GM19438 (cell line): ENCODE data around the gene HAGHL.
"Not testable (repeated sequence)": the region's sequence is repeated elsewhere in the genome, so short reads cannot be mapped to it uniquely, and the experiment has no call there.

Experiments
- ATAC-seq: cut with Tn5 transposase; IDR thresholded peaks from one replicate; pipeline ENCODE4 v1.9.1; 2021; ENCODE audit warnings: low read depth; ENCODE audit not compliant: unreplicated experiment

The HAGHL gene

DNA sequence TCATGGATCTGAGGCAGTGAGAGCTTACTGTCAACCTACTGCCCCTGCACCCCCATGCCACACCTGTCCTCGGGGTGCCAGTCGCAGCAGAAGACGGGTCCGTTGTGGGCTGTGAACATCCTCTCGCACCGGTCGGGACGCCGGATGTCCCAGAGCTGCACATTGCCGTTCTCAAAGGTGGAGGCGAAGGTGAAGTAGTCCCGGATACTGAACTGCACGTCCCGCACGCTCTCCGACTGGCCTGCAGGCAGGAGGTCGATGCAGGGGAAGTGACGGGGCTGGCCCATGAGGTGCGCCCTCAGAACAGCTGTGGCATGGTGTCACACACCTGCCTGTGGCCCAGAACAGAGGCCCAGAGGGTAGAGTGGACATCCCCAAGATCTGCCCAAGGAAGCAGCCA, 39.4 kb upstream of the HAGHL start:
- ATAC-seq = no peak

DNA sequence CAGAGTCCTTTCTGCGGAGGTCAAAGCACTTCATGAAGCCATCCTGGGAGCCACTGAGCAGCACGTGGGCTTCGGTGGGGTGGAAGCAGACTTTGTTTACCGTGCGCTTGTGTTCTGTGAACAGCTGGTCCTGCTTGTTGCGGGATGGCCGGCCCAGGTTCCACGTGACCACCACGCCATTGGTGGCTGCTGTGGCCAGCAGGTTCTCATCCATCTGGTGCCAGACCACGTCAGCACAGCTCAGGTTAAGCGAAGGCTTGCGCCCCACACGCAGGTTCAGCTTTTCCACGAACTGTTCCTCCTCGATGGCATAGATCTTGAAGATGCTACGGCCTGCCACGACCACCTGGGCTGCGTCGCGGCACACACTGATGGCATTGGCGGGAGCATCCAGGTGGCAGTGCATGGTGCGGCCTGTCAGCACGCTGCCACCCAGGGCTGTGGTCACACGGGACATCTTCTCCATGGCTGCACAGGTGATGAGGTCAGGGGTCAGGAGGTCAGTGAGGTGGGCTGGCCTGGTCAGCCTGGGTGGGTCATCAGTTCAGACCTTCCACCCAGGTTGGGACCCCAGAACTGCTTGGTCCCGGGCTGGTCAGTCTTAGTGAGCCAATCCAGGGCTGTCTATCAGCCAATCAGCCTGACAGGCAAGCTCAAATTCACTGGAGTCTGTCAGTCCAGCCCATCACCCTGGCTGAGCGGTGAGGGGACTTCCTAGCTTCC, 37.6 kb upstream of the HAGHL start:
- no peak for ATAC-seq

DNA sequence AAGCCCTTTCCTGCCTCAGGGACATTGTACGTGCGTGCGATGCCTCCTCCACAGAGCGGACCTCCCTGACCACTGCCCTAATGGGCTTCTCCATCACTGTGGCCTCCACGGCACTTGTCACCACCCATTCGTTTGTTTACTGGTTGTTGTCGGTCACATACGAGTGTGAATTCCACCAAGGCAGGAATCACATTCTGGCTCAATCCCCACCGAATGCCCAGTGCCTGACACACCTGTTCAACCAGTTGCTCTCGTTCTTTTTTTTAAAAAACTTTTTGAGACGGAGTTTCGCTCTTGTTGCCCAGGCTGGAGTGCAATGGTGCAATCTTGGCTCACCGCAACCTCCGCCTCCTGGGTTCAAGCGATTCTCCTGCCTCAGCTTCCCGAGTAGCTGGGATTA, 35.7 kb upstream of the HAGHL start:
- not testable (repeated sequence) for ATAC-seq

DNA sequence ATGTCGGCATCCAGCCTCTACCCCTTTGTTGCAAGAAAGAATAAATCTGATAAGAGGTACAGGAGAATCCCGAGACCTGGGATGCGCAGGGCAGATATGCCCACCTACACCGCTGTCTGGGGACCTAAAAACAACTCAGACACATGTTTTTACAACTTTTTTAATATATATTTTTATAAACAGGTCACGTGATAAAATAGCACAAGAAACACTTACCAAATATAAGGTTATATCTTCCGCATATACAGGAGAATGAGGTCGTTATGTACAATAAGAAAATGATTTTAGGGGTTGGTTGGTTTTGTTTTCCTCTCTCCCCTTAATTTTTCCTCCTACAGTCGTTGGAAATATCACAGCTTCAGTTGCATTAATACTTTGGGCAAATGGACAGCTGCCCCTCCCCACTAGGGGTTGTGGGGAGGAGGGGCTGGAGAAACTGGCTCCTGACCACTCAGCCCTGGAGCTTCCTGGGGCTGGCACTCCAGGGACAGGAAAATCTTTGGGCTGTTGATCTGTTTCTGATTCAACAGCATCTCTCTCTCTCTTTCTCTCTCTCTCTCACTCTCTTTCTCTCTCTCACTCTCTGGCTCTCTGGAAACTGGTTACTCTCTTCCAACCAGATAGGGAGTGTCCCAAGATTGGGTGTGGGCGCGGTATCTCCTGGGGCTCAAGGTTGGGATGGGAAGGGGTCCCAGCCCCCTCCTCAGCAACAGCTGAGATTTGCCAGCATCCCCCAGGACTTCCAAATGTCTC, 34.4 kb upstream of the HAGHL start:
- no peak for ATAC-seq

DNA sequence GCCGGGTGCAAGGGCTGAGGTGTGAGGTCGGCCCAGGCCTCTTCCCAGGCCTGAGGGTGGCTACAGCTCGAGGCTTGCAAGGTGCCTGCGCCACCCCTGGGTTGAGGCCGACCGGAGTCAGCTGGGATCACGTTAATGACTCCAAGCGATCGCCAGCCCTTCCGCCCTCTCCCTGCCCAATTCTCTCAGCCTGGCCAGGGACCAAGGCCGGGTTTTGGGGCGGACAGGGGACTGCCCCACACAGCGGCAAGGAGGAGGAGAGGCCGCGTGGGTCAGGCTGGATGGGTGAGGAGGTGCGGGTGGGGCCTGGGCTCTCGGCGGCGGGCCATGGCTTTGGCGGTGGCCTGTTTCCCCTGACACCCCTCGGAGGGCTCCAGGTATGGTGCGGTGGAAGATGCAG, 33.5 kb upstream of the HAGHL start:
- no peak for ATAC-seq

DNA sequence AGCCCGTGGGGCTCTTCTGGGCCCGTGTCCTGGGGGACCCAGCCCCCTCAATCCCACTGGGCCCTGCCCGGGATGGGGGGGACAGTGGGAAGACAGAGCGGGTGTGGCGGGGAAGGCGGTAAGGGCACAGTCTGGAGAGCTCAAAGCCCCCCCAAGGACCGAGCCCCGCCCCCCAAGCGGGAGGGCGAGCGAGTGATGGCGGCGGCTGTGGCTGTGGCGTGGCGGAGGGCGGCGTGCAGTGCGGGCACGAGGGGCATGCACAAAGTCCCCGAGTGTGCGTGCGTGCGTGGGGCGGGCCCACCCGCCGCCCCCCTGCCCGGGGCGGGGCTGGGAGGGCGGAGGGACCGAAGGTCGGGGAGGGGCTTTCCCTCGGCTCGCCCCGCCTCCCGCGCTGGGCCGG, 33.1 kb upstream of the HAGHL start:
- no peak for ATAC-seq

DNA sequence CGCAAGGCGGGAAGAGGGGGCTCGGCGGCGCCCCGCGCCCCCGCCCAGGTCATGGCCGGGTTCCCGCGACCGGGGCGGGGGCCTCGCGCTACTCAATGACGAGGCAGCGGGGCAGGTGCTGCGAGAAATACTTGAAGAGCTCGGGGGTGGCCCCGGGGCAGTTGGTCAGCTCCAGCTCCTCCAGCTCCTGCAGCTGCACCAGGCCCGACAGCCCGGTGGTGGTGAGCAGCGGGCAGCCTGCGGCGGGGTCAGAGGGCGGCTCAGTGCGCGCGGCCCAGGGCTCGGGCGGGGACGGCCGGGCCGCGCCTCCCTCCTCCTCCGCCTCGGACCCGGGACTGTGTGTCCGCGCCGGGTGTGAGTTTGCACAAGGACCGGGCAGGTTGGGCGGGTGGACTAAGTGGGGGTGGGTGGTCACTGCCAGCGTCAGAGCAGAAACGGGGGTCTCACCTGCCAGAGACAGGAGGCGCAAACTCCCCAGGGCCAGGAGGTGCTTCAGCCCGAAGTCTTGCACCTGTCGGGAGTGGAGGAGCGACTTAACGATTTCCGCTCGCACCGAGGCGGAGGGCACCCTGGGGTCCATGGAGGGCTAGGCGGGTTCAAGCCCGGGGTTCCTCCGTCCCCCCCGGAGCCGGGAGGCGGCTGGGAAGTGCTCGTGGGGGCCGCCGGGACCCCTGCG, 32.6 kb upstream of the HAGHL start:
- ATAC-seq = no peak

DNA sequence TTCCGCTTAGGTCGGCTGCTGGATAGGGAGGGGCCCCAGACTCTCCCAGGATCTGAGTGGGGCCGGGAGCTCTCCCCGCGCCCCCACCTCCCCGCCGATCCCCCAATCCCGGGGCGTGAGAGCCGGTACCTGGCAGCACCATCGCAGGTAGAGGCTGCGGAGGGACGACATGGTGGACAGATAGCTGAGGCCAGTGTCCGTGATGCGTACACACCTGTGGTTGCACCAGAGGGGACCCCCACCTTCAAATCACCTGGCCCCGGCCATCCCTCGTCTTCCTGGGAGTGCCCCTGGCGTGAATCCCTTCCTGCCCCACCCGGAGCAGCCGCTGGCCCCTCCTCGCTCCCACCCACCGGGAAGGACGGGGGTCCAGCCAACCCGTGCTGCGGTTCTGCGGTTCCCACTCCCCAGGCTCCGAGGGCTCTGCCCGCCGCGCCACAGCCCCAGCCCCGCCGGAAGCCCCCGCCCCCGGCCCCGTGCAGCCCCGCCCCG, 32.0 kb upstream of the HAGHL start:
- ATAC-seq = no peak

DNA sequence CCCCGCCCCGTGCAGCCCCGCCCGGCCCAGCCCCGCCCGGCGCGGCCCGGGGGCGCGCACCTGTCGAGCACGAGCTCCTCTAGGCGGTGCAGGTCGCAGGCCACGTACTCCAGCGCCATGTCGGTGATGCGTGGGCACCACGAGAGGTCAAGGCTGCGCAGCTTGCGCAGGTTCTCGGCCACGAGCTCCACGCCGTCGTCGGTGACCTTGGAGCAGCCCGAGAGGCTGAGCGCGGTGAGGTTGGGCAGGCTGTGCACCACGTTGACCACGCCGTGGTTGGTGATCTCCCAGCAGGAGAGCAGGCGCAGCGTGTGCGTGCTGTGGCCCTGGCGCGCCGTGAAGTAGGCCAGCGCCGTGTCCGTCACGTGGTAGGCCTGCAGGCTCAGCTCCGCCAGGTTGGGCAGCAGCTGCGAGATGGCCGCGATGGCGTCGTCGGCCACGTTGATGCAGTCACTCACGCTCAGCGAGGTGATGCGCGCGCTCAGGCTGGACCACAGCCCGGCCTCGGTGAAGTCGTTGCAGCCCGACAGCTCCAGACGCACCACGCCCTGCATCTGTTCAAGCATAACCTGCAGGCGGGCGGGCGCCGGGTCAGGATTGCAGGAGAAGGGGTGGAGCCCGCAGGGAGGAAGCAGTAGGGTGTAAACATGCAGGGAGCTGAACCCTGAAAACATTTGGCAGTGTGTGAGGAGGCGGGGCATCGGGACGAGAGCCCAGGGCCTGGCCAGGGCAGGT, 31.4 kb upstream of the HAGHL start:
- no peak for ATAC-seq

DNA sequence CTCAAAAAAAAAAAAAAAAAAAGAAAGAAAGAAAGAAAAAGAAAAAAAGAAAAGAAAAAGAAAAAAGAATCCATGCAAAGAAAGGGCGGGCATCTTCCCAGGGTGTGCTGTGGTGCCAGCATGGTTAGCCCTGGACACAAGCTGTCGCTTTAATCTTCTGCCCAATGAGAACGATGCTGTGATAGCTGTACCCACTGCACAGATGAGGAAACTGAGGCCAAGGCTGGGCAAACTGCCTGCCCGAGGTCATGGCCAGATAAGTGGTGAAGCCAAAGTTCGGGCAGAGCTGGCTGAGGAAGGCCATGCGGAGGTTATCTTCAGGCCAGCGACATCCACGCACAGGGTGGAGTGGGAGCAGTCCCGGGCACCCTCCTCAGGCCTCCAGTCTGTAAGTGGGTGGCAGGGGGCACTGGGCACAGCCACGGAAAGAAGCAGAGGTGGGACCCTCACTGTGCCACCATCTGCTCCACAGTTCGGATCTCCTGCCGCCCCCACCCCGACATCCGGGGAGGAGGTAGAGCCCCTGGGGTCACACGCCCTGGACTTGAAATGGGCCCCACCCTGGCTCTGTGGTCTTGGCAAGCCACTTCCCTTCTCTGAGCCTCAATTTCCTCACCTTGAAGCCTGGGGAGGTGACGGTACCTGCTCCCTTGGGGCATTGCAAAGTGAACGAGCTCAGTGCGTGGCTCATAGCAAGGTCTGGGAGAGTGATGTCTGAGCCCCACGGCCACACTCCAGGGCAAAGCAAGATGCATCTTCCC, 27.8 kb upstream of the HAGHL start:
- ATAC-seq = no peak

DNA sequence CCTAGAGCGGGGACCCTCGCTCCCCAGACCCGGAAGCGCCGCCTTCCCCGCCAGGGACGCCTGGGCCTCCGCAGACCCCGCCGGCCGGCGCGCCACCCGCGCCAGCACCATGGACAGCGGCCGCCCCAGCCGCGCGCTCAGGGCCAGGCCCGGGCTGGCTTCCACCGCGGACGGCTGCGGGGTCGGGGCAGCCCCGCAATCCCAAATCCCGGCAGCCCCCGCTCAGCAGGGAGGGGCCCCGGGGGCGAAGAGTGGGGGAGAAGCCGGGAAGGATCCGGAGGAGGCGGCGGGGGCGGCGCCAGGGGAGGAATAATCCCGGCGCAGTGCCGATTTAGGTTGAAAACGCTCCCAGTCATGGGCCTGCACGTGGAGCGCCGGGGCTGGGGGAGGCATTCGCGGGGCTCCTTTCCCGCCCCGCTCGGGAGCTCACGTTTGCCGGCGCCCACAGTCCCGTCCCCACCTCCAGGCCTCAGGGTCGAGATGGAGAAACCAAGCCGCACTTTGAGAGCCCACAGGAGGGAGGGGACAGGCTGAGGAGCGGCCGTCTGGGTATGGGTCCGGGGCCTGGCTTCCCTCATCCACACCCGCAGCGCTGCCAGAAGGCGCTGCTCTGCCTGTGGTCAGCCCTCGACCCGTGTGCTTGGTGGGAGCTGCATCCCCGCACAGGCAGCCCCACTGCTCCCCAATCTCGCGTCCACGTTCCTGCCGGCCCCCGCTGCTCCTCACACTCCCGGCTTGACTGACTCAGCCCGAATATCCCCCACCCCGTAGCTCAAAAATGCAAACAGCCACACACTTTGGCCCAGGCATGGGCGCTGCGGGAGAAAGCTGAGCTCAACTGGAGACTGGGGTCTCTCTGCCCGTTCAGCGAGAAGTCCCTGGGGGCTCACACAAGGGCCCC, 26.0 kb upstream of the HAGHL start:
- no peak for ATAC-seq

DNA sequence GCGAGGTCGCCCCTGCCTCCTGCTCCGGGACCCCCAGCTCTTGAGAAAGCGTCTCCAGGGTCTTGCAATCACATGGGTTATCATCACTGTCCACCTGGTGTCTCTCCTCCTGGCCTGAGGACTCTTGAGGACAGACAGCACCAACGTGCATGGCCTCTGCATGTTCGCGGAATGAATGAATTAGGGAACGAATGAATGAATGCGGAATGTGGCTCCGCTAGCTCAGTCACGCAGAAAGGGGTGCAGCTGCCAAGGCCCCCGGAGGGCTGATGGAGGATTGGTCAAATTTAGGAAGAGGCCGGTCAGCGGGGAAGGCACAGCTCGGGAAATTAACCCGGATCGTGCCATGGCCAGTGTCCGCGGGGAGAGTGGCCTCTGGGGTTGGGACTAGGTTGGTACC, 24.6 kb upstream of the HAGHL start:
- ATAC-seq = no peak

DNA sequence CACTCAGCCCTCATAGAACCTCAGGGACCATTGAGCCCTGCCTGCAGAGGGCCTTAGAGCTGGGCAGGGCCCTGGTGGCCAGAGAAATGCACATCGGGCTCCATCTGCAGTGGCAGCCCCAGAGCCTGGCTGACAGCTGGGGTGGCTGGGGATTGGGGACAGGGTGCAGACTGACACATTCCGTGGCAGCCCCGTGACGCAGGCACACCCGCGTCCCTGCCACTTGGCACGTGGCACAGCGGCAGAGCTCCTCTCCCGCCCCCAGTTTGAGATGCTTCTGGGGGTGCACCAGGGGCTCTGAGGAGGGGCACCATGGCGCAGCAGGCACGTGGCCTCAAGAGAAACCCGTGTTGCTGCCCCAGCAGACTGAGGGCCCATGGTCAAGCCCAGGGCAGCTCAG, 23.5 kb upstream of the HAGHL start:
- no peak for ATAC-seq

DNA sequence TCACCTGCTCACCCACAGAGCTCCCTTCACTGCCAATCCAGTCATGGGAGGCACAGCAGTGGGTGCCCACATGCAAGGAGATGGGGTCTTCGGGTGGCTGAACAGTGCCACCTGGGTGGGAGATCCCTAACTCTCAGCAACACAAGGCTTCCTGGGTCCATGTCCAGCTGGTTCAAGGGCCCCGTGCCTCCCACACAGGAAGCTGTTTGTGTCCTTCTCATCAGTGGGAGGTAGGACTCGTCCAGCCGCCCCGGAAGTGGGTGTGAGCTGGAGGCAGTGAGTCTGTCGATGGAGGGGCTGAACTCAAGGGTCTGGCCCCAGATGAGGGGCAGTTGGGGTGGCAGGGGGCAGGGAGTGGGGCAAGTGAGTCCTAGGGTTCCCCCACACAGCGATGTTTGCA, 22.9 kb upstream of the HAGHL start:
- no peak for ATAC-seq

DNA sequence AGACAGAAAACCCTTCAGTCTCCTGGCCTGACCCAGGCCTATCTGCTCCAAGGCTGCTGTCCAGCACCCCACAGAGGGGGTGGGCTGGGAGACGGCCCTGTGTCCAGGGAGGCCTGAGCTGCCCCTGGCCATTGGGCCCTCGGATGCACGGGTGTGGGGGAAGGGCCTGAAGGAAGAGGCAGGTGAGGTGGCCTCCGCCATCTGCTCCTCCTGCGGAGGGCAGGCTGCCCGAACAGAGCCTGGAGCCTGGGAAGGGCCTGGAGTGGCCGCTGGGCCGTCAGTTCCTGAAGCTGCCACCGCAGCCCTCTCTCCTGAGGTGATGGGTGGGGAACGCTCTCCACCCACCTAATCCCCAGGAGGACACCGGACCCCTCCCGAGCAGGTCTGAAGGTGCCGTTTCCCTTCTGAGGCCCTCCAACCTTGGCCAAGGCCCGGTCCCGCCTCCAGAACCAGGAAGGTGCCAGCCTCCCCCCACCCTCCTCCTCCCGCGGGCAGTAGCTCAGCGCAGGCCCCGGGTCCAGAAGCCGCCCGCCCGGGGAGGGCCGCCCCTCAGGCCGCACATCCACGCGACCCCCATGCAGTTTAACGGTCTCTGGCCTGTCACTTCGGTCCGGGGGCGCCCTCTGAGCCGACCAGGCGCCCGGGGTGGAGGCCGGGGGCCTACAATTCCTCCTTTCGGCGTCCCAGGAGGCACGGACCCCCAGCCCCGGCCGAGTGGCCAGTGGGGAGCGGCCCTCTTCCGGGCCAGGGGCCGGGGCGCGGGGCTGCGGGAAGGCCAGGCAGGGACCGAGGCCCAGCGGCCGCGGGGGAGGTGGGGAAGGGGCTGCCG, 22.1 kb upstream of the HAGHL start:
- no peak for ATAC-seq

DNA sequence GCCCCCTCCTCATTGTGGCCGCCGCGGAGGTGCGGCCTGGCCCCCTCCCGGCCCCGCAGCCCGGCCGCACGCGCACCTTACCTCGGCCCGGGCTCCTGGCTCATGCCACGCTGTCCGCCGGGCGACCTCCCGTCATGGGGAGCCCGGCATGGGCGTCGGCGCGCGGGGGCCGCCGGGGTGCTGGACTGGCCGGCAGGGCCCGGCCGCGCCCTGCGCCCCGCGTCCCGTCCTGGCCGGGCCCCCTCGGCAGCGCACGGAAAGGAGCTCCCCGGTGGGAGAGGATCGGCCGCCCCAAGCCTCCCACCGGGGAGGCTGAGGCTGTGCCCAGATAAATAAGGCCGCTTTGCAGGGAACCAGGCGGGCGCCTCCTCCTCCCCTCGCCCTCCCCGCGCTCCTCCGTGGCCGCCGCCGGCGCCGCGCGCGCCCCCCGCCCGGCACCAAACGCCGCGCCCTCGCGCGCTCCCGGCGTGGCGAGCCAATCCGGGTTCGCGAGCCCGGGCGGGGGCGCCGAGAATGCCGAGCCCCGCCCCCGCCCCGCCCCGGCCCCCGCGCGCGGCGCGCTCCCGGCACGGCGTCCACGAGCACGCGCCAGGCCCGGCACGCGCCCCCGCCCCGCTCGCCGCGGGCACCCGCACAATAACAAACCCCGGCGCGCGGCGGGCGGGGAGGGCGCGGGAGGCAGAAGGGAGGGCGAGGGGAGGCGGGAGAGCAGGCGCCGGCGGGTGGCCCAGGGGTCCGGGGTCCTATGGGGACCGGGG, 21.3 kb upstream of the HAGHL start, which contains the start of gene FBXL16:
FBXL16 (minus strand) TSS at position 371 of the 758 bp plus-strand sequence. CDS start 8,396 bp downstream, outside the sequence.
- no peak for ATAC-seq
